ENCODE data around the gene GJC1. TPM values are rescaled to one million over a fixed set of nuclear protein-coding genes. Genes with fewer than 3 reads are reported as not detected.

Gene GJC1
- total RNA-seq, 1 donor from 2014 or later = 9.9 TPM

DNA sequence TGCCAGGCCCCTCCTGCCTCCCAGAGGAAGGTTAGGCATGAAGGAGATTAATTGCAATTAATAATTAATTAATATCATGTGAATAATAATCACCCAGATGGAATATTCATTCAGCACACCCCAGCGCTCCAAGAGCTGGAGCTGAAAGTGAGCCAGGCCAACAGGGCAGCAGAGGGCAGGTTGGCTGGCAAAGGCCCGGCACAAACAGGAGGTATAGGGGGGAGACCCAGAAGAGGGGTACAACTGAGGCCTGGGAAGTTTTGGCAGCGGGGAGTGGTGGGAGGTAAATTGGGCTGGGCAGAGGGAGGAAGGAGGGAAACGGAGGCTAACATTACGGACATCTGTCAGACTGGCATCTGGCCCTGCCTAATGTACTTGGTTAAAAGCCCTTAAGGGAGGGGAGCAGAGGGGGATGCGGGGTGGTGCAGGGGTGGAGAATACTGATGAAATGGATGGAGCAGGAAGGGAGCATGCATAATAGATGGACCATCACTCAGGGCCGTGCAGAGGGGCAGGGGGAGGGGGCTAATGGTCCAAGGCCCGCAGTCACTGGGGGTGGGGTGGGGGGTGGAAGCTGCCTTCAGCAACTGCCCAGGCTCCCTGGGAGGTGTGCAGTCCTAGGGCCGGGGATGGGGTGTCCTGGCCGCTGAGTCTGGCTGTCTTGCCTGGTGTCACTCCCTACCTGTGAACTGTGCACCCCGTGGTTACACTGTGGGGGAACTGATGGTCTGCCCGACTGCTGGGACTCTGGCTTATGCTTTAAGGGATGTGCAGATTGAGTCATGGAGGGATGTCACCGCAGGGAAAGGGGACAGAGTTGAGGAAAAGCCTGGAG, 69.4 kb downstream of the GJC1 start:
- intact Hi-C loops (cut with DNase I) = no loop called here
- Histone ChIP-seq H3K27ac (no peak overlapping the region), H3K4me3 (no peak overlapping the region), H3K27me3 (peaks cover 9% of the 10 kb centered on the region), H3K4me1 (peaks cover 5 to 13% of the 10 kb centered on the region in 2 donors), H3K36me3 (no peaks in the 10 kb centered on the region), H3K9me3 (no peaks in the 10 kb centered on the region)
- TF ChIP-seq, protein P1, sequence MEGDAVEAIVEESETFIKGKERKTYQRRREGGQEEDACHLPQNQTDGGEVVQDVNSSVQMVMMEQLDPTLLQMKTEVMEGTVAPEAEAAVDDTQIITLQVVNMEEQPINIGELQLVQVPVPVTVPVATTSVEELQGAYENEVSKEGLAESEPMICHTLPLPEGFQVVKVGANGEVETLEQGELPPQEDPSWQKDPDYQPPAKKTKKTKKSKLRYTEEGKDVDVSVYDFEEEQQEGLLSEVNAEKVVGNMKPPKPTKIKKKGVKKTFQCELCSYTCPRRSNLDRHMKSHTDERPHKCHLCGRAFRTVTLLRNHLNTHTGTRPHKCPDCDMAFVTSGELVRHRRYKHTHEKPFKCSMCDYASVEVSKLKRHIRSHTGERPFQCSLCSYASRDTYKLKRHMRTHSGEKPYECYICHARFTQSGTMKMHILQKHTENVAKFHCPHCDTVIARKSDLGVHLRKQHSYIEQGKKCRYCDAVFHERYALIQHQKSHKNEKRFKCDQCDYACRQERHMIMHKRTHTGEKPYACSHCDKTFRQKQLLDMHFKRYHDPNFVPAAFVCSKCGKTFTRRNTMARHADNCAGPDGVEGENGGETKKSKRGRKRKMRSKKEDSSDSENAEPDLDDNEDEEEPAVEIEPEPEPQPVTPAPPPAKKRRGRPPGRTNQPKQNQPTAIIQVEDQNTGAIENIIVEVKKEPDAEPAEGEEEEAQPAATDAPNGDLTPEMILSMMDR (IDR thresholded peaks at IDR 0.05) = no peak
- no peak for DNase-seq (ENCODE audit: low spot score in 2 of 2)

DNA sequence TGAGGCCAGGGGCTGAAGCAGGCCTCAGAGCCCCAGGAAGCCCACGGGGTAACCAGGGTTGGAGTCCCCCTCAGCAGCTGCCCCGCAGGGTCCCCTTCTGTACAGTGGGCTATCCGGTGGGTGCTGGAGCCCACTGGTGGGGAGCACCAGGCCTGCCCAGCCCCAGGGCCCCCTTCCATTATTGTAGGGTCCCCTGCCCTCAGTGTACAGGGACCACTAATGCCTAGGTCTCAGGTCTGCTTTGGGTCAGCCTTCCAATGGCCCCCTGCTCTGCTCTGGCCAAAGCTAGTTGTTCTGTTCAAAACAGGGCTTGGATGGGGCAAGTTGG, 70.2 kb downstream of the GJC1 start:
- peaks cover 9% of the 10 kb centered on the region for H3K27me3 ChIP-seq
- H3K9me3 ChIP-seq = no peaks in the 10 kb centered on the region
- TF ChIP-seq, protein P1 (IDR thresholded peaks at IDR 0.05) = no peak
- no peak overlapping the region for H3K27ac ChIP-seq
- intact Hi-C loops (cut with DNase I) = no loop called here
- peaks cover 5 to 13% of the 10 kb centered on the region in 2 donors for H3K4me1 ChIP-seq
- no peaks in the 10 kb centered on the region for H3K36me3 ChIP-seq
- peak overlapping the region in 1 of 2 donors; percentile 63 for H3K4me3 ChIP-seq
- no peak for DNase-seq (ENCODE audit: low spot score in 2 of 2)

DNA sequence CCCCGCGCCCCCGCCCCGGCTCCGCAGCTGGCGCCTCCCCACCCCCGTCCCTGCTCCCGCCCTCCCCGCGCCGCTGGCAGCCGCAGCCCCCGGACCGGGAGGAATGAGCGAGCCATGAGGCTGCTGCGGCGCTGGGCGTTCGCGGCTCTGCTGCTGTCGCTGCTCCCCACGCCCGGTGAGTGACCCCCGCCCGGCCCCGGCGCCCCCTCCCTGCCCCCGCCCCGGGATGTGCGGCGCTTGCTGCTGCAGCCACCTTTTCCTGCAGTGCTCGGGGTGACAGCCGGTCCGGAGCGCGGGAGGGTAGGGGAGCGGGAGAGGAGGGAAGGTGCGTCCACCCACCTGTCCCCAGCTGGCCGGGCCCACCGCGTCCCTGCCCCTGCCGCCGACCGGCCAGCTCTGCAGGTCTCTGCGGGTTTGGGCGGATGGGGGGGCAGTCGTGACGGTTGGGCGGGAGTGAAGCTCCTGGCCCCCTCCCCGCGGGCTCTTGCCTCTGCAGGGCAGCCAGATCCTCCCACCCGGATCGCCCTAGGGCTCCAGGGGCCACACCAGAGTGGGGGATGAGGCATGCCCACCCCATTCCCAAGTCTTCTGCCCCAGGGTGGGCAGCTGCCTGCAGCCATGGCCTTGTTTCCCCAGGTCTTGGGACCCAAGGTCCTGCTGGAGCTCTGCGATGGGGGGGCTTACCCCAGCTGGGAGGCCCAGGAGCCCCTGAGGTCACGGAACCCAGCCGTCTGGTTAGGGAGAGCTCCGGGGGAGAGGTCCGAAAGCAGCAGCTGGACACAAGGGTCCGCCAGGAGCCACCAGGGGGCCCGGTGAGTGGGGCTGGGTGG, 70.8 kb downstream of the GJC1 start:
- no peak for DNase-seq (ENCODE audit: low spot score in 2 of 2)
- TF ChIP-seq, protein P1 (IDR thresholded peaks at IDR 0.05) = no peak
- intact Hi-C loops (cut with DNase I) = no loop called here
- no peaks in the 10 kb centered on the region for H3K9me3 ChIP-seq
- no peak overlapping the region for H3K27ac ChIP-seq
- H3K4me1 ChIP-seq = peaks cover 5 to 13% of the 10 kb centered on the region in 2 donors
- H3K27me3 ChIP-seq = peaks cover 9% of the 10 kb centered on the region
- H3K36me3 ChIP-seq = no peaks in the 10 kb centered on the region
- H3K4me3 ChIP-seq = peak overlapping the region; percentile 58 to 63

DNA sequence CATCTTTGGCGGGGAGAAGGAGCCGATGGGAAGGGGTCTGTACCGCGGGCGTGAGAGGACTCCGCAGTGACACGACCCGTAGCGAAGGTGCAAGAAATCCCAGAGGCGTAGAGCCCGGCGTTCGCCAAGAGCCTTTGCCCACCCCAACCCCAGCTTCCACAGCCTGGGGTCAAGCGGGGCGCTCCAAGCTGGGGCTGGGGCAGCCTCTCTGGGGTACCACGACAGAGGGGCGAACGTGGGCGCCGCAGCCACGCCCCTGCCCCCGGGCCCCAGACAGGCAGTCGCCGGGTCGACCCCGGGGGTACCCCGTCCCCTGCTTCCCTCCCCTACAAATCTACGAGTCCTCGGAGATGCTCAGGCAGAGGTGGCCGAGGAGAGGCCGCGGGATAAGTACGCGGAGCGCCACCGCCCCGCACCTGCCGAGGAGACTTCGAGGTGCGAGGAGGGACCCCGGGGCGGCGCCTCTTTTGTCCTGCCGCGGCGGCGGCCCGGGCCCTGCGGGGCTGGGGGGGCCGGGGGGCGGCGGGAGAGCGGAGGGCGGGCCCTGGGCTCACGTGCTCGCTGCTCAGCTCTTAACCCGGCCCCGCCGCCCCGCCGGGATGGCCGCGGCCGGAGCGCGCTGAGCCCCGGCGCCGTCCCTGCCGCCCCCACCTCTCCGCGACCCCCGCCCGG, 71.5 kb downstream of the GJC1 start, which contains the start of gene ADAM11:
TSS of gene ADAM11 (plus strand) at position 575 of the 672 bp plus-strand sequence. CDS start 212 bp downstream, outside the sequence.
- H3K36me3 ChIP-seq = no peaks in the 10 kb centered on the region
- no peaks in the 10 kb centered on the region for H3K9me3 ChIP-seq
- peak within 1 kb of the TSS; percentile 58 to 63 for H3K4me3 ChIP-seq
- DNase-seq (ENCODE audit: low spot score in 2 of 2) = no peak
- H3K4me1 ChIP-seq = peaks cover 5 to 13% of the 10 kb centered on the region in 2 donors
- intact Hi-C loops (cut with DNase I) = no loop called here
- TF ChIP-seq, protein P1 (IDR thresholded peaks at IDR 0.05) = no peak
- H3K27me3 ChIP-seq = peaks cover 9% of the 10 kb centered on the region
- no peak within 1 kb of the TSS for H3K27ac ChIP-seq

DNA sequence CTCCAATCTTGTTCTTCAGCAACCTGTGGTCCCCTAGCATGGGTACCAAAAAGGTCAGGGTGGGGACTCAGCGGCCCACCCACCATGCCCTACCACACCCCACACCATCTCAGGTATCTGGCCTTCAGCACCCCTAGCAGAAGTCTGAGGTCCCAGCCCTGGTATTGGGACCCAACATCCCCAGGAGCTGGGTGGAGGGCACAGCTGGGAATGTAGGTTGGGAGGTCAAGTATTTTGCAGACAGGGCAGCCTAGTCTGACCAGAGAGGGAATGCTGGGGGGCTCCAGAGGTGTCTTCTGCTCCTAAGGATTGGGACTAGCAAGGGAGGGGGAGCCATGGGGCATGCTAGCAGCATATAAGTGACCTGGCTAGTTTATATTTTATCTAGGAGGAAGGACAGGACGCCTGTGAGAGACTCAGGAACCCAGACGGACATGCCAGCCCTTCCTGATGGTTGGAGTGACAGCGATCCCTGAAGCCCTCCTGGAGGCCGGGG, 72.1 kb downstream of the GJC1 start:
- no peak overlapping the region for H3K4me3 ChIP-seq
- H3K27me3 ChIP-seq = peaks cover 9% of the 10 kb centered on the region
- TF ChIP-seq, protein P1 (IDR thresholded peaks at IDR 0.05) = no peak
- intact Hi-C loops (cut with DNase I) = no loop called here
- no peaks in the 10 kb centered on the region for H3K9me3 ChIP-seq
- no peaks in the 10 kb centered on the region for H3K36me3 ChIP-seq
- peaks cover 5 to 13% of the 10 kb centered on the region in 2 donors for H3K4me1 ChIP-seq
- H3K27ac ChIP-seq = no peak overlapping the region
- DNase-seq (ENCODE audit: low spot score in 2 of 2) = no peak
